ENCODE results near the gene CCDC77. TPM values are rescaled to one million over a fixed set of nuclear protein-coding genes. Genes with fewer than 3 reads are reported as not detected.

CCDC77 gene
- total RNA-seq, 4 donors from 2014 or later, result 2.4 to 6.7 (median 2.9) TPM

DNA sequence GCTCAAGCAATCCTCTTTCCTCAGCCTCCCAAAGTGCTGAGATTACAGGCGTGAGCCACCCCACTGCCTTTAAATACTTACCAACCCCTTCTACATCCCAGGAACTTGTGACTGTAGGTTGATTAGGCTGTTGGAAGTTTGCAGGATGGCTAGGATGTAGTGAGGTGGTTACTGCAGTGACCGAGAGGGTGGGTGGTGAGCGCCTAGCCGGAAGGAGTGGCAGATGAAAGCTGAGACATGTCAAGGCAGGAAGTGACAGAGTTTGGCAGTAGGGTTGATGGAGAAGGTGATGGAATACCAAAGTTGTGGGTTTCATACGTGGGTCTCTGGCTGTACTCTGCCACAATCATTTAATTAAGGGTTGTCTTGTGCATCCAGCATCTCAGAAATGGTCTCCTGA is 71.8 kb downstream of the CCDC77 start:
- in situ Hi-C loops (cut with MboI; ENCODE audit: low pct_ligation_motif_present in 1 of 4, low pct_unique_long_range_greater_than_20kb in 1 of 4, low sequenced_read_pairs in 3 of 4), result no loop called here
- no peak for TF ChIP-seq POLR2AphosphoS5 (IDR thresholded peaks at IDR 0.05)
- no peak for TF ChIP-seq POLR2A (IDR thresholded peaks at IDR 0.05)
- TF ChIP-seq, protein P1, sequence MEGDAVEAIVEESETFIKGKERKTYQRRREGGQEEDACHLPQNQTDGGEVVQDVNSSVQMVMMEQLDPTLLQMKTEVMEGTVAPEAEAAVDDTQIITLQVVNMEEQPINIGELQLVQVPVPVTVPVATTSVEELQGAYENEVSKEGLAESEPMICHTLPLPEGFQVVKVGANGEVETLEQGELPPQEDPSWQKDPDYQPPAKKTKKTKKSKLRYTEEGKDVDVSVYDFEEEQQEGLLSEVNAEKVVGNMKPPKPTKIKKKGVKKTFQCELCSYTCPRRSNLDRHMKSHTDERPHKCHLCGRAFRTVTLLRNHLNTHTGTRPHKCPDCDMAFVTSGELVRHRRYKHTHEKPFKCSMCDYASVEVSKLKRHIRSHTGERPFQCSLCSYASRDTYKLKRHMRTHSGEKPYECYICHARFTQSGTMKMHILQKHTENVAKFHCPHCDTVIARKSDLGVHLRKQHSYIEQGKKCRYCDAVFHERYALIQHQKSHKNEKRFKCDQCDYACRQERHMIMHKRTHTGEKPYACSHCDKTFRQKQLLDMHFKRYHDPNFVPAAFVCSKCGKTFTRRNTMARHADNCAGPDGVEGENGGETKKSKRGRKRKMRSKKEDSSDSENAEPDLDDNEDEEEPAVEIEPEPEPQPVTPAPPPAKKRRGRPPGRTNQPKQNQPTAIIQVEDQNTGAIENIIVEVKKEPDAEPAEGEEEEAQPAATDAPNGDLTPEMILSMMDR (IDR thresholded peaks at IDR 0.05), result no peak
- TF ChIP-seq EP300 (IDR thresholded peaks at IDR 0.05; ENCODE audit: low read depth), result no peak
- Histone ChIP-seq H3K27ac (no peak overlapping the region), H3K4me3 (no peak overlapping the region), H3K9me3 (no peaks in the 10 kb centered on the region), H3K27me3 (no peaks in the 10 kb centered on the region), H3K4me1 (peaks cover 0 to 12% (median 3%) of the 10 kb centered on the region in 4 donors), H3K36me3 (no peaks in the 10 kb centered on the region)
- 57 to 74% methylated on average over 2 to 4 of the region's 5 CpGs for WGBS, 2 donors (ENCODE audit: low coverage in 1 of 2)
- intact Hi-C loops (cut with DNase I; ENCODE audit: low total_unique reads), result no loop called here
- DNase-seq, result no peak

- H3K4me1 ChIP-seq, result peaks cover 0 to 3% (median 0%) of the 10 kb centered on the region in 4 donors
- H3K4me3 ChIP-seq, result no peak overlapping the region
- no peak overlapping the region for H3K27ac ChIP-seq
- WGBS, 2 donors (ENCODE audit: low coverage in 1 of 2), result 66 to 83% methylated on average over 9 of the region's 9 CpGs
- no peaks in the 10 kb centered on the region for H3K9me3 ChIP-seq
- DNase-seq, result no peak
- in situ Hi-C loops (cut with MboI; ENCODE audit: low pct_ligation_motif_present in 1 of 4, low pct_unique_long_range_greater_than_20kb in 1 of 4, low sequenced_read_pairs in 3 of 4) (no loop called here), intact Hi-C loops (cut with DNase I; ENCODE audit: low total_unique reads) (no loop called here)
- H3K27me3 ChIP-seq, result no peaks in the 10 kb centered on the region
- TF ChIP-seq POLR2AphosphoS5 (IDR thresholded peaks at IDR 0.05) (no peak), POLR2A (IDR thresholded peaks at IDR 0.05) (no peak), EP300 (IDR thresholded peaks at IDR 0.05; ENCODE audit: low read depth) (no peak)
- TF ChIP-seq, protein P1 (IDR thresholded peaks at IDR 0.05), result no peak
- H3K36me3 ChIP-seq, result no peaks in the 10 kb centered on the region
Measured at GRCh38 chr12:473863-474577, 72.6 kb downstream of the CCDC77 start.

DNA sequence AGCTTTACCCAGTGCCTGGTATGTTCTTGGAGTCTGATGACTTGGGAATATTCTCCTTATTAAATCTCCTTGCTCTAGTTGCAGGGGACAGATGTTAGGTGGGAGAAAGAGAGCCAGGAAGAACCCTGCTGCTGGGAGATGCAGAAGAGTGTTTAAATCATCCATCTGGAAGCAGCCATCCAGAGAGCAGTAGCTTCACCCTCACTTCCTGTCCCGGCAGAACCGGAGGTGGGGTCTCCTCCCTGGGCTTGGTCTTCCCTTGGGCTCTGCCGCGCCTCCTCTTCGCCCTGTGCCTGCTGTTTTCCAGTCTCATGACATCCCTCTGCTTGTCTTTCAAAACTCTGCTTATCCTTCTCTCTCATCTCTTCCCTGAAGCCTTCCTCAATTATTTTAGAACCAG is 73.8 kb downstream of the CCDC77 start:
- intact Hi-C loops (cut with DNase I; ENCODE audit: low total_unique reads) (no loop called here), in situ Hi-C loops (cut with MboI; ENCODE audit: low pct_ligation_motif_present in 1 of 4, low pct_unique_long_range_greater_than_20kb in 1 of 4, low sequenced_read_pairs in 3 of 4) (no loop called here)
- Histone ChIP-seq H3K4me1 (no peaks in the 10 kb centered on the region), H3K9me3 (no peaks in the 10 kb centered on the region), H3K36me3 (no peaks in the 10 kb centered on the region), H3K27me3 (no peaks in the 10 kb centered on the region), H3K27ac (no peak overlapping the region), H3K4me3 (no peak overlapping the region)
- no peak for DNase-seq
- no peak for TF ChIP-seq POLR2AphosphoS5 (IDR thresholded peaks at IDR 0.05)
- no peak for TF ChIP-seq EP300 (IDR thresholded peaks at IDR 0.05; ENCODE audit: low read depth)
- no peak for TF ChIP-seq POLR2A (IDR thresholded peaks at IDR 0.05)
- TF ChIP-seq, protein P1 (IDR thresholded peaks at IDR 0.05), result no peak
- 50 to 54% methylated on average over 1 to 5 of the region's 5 CpGs for WGBS, 2 donors (ENCODE audit: low coverage in 1 of 2)

DNA sequence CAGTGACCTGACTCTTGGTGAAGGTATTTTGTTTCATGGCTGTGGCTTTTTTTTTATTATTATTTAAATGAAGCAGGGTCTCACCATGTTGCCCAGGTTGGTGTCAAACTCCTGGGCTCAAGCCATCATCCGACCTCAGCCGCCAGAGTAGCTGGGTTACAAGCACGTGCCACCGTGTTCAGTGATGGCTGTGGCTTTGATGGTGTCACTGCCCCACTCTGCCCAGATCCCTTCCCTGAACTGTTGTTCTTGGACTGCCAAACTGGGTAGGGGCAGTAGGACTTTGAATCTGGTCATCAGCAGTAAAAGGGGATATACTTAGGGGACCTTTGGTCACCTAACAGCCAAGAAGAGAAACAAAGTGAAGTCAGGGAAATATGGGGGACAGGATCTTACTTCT is 77.7 kb downstream of the CCDC77 start:
- in situ Hi-C loops (cut with MboI; ENCODE audit: low pct_ligation_motif_present in 1 of 4, low pct_unique_long_range_greater_than_20kb in 1 of 4, low sequenced_read_pairs in 3 of 4) (no loop called here), intact Hi-C loops (cut with DNase I; ENCODE audit: low total_unique reads) (no loop called here)
- Histone ChIP-seq H3K9me3 (no peaks in the 10 kb centered on the region), H3K4me3 (no peak overlapping the region), H3K36me3 (no peaks in the 10 kb centered on the region), H3K4me1 (peaks cover 0 to 6% (median 1%) of the 10 kb centered on the region in 4 donors), H3K27me3 (no peaks in the 10 kb centered on the region), H3K27ac (no peak overlapping the region)
- no peak for DNase-seq
- WGBS, 2 donors (ENCODE audit: low coverage in 1 of 2), result 90% methylated on average over 4 of the region's 4 CpGs; no CpG with 5 or more reads in 1 of the 2 donors
- TF ChIP-seq POLR2A (IDR thresholded peaks at IDR 0.05) (no peak), POLR2AphosphoS5 (IDR thresholded peaks at IDR 0.05) (no peak)
- TF ChIP-seq, protein P1 (IDR thresholded peaks at IDR 0.05), result no peak
